ENCODE data around the gene MYH9. TPM values are rescaled to one million over a fixed set of nuclear protein-coding genes. Genes with fewer than 3 reads are reported as not detected.

Gene MYH9
- total RNA-seq, 1 donor from 2014 or later: 889 TPM

GRCh38 chr22:36387709-36387958 lies 133 bp downstream of the MYH9 start:
- intact Hi-C loops (cut with micrococcal nuclease): loop anchor here (5.0 to 10.0 kb wide), 2 partner anchors 225 to 847 kb away; partner anchors contain the start of gene APOL3

GRCh38 chr22:36386900-36387708 lies 663 bp downstream of the MYH9 start:
- intact Hi-C loops (cut with micrococcal nuclease): loop anchor here (5.0 to 10.0 kb wide), 2 partner anchors 225 to 848 kb away; partner anchors contain the start of gene APOL3

- intact Hi-C loops (cut with micrococcal nuclease): loop anchor here (5.0 to 10.0 kb wide), 2 partner anchors 224 to 848 kb away; partner anchors contain the start of gene APOL3
Observed at GRCh38 chr22:36386351-36386899, 1.3 kb downstream of the MYH9 start.

GRCh38 chr22:36385491-36386350 lies 2.0 kb downstream of the MYH9 start:
- intact Hi-C loops (cut with micrococcal nuclease): loop anchor here (5.0 to 10.0 kb wide), 2 partner anchors 223 to 849 kb away; partner anchors contain the start of gene APOL3

- intact Hi-C loops (cut with micrococcal nuclease): loop anchor here (5.0 to 10.0 kb wide), 2 partner anchors 223 to 850 kb away; partner anchors contain the start of gene APOL3
Observed at GRCh38 chr22:36384766-36385481, 2.8 kb downstream of the MYH9 start.

GRCh38 chr22:36383110-36383581 lies 4.6 kb downstream of the MYH9 start:
- intact Hi-C loops (cut with micrococcal nuclease): loop anchor here (10.0 kb wide), 1 partner anchor 852 kb away; no protein-coding TSS in a partner anchor

GRCh38 chr22:36381513-36382128 lies 6.1 kb downstream of the MYH9 start:
- intact Hi-C loops (cut with micrococcal nuclease): loop anchor here (10.0 kb wide), 1 partner anchor 853 kb away; no protein-coding TSS in a partner anchor

GRCh38 chr22:36379593-36380361 lies 8.0 kb downstream of the MYH9 start:
- intact Hi-C loops (cut with micrococcal nuclease): loop anchor here (10.0 kb wide), 1 partner anchor 855 kb away; no protein-coding TSS in a partner anchor

GRCh38 chr22:36378869-36379217 lies 8.9 kb downstream of the MYH9 start:
- intact Hi-C loops (cut with micrococcal nuclease): no loop called here

- intact Hi-C loops (cut with micrococcal nuclease): no loop called here
Observed at GRCh38 chr22:36378080-36378868, 9.5 kb downstream of the MYH9 start.

GRCh38 chr22:36377022-36377631 lies 10.6 kb downstream of the MYH9 start:
- intact Hi-C loops (cut with micrococcal nuclease): loop anchor here (1.0 to 2.0 kb wide), 4 partner anchors 11 to 76 kb away; no protein-coding TSS in a partner anchor

GRCh38 chr22:36376265-36376664 lies 11.5 kb downstream of the MYH9 start:
- intact Hi-C loops (cut with micrococcal nuclease): loop anchor here (2.0 kb wide), 2 partner anchors 43 to 75 kb away; no protein-coding TSS in a partner anchor

GRCh38 chr22:36375071-36375980 lies 12.4 kb downstream of the MYH9 start:
- intact Hi-C loops (cut with micrococcal nuclease): no loop called here

GRCh38 chr22:36374603-36375024 lies 13.2 kb downstream of the MYH9 start:
- intact Hi-C loops (cut with micrococcal nuclease): no loop called here

GRCh38 chr22:36373258-36373579 lies 14.5 kb downstream of the MYH9 start:
- intact Hi-C loops (cut with micrococcal nuclease): no loop called here

- intact Hi-C loops (cut with micrococcal nuclease): no loop called here
Observed at GRCh38 chr22:36371920-36372319, 15.8 kb downstream of the MYH9 start.

Measured in T-helper 1 cell treated with Interleukin-12 subunit alpha and Interleukin-12 subunit beta and Interleukin-4 antibody, amounts not matched to agents 30 ng/mL and 1 ng/mL, for 36 hours (primary cell).